Measurements from ENCODE around the gene HSPA1L. TPM values are rescaled to one million over a fixed set of nuclear protein-coding genes. Genes with fewer than 3 reads are reported as not detected.
A peak's percentile ranks its signal among the peaks of the same experiment; 100 is the strongest.
"Not testable (repeated sequence)": the region's sequence is repeated elsewhere in the genome, so short reads cannot be mapped to it uniquely, and the experiment has no call there.

The HSPA1L gene
- total RNA-seq, 2 experiments from 2014 or later: 1.7 to 1.8 TPM

- Mint-ChIP-seq H3K4me1 (ENCODE audit: low read depth) (peaks cover 2% of the 10 kb centered on the region), H3K36me3 (ENCODE audit: low read depth) (peaks cover 27% of the 10 kb centered on the region), H3K27me3 (no peaks in the 10 kb centered on the region), H3K9me3 (no peaks in the 10 kb centered on the region), H3K4me3 (no peak overlapping the region), H3K27ac (no peak overlapping the region)
- intact Hi-C loops (cut with DNase I, micrococcal nuclease): no loop called here
- no peak overlapping the region for H3K4me3 ChIP-seq (ENCODE audit: low read length)
- POLR2A ChIA-PET: interaction anchor here (1.0 to 2.4 kb wide), 2 partner anchors 18 to 141 kb away, joined by 3 to 7 read pairs; partner anchors contain the start of genes ABHD16A and NEU1
- no peak overlapping the region for H3K27ac ChIP-seq (ENCODE audit: low read depth in 1 of 2, low read length in 2 of 2)
- no peaks in the 10 kb centered on the region for H3K27me3 ChIP-seq (ENCODE audit: control insufficient read depth in 1 of 2, insufficient read depth in 2 of 2, low read length in 2 of 2)
- TF ChIP-seq, protein P1, sequence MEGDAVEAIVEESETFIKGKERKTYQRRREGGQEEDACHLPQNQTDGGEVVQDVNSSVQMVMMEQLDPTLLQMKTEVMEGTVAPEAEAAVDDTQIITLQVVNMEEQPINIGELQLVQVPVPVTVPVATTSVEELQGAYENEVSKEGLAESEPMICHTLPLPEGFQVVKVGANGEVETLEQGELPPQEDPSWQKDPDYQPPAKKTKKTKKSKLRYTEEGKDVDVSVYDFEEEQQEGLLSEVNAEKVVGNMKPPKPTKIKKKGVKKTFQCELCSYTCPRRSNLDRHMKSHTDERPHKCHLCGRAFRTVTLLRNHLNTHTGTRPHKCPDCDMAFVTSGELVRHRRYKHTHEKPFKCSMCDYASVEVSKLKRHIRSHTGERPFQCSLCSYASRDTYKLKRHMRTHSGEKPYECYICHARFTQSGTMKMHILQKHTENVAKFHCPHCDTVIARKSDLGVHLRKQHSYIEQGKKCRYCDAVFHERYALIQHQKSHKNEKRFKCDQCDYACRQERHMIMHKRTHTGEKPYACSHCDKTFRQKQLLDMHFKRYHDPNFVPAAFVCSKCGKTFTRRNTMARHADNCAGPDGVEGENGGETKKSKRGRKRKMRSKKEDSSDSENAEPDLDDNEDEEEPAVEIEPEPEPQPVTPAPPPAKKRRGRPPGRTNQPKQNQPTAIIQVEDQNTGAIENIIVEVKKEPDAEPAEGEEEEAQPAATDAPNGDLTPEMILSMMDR (IDR thresholded peaks at IDR 0.05): no peak
- ATAC-seq (ENCODE audit: poor library complexity) (no peak), DNase-seq (no peak)
- CTCF ChIA-PET: no interaction called here
- H3K4me1 ChIP-seq (ENCODE audit: insufficient read depth, low read length): no peaks in the 10 kb centered on the region
- H3K9me3 ChIP-seq (ENCODE audit: control insufficient read depth in 1 of 2, insufficient read depth in 1 of 2, low read length in 2 of 2): no peaks in the 10 kb centered on the region
- H3K36me3 ChIP-seq (ENCODE audit: insufficient read depth, low read length): peaks cover 34% of the 10 kb centered on the region
Measured at GRCh38 chr6:31844507-31844906, 29.4 kb upstream of the HSPA1L start.

DNA sequence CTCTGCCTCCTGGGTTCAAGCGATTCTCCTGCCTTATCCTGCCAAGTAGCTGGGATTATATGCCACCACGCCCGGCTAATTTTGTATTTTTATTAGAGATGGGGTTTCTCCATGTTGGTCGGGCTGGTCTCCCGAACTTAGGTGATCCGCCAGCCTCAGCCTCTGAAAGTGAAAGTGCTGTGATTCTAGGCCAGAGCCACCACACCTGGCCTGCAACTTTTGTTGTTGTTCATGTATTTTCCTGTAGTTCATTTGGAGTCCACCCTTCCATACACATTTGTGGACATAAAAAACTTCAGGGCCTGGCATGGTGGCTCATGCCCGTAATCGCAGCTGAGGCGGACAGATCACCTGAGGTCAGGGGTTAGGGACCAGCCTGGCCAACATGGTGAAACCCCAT is 27.0 kb upstream of the HSPA1L start:
- intact Hi-C loops (cut with DNase I, micrococcal nuclease): no loop called here
- peaks cover 18% of the 10 kb centered on the region for H3K4me1 Mint-ChIP-seq (ENCODE audit: low read depth)
- Histone ChIP-seq H3K4me3 (ENCODE audit: low read length) (no peak overlapping the region), H3K4me1 (ENCODE audit: insufficient read depth, low read length) (peaks cover 21% of the 10 kb centered on the region), H3K27me3 (ENCODE audit: control insufficient read depth in 1 of 2, insufficient read depth in 2 of 2, low read length in 2 of 2) (no peaks in the 10 kb centered on the region), H3K9me3 (ENCODE audit: control insufficient read depth in 1 of 2, insufficient read depth in 1 of 2, low read length in 2 of 2) (no peaks in the 10 kb centered on the region), H3K36me3 (ENCODE audit: insufficient read depth, low read length) (peaks cover 58% of the 10 kb centered on the region), H3K27ac (ENCODE audit: low read depth in 1 of 2, low read length in 2 of 2) (no peak overlapping the region)
- no peak for ATAC-seq (ENCODE audit: poor library complexity)
- H3K4me3 Mint-ChIP-seq: no peak overlapping the region
- CTCF ChIA-PET: no interaction called here
- no peak overlapping the region for H3K27ac Mint-ChIP-seq
- POLR2A ChIA-PET: no interaction called here
- H3K36me3 Mint-ChIP-seq (ENCODE audit: low read depth): peaks cover 48% of the 10 kb centered on the region
- DNase-seq: no peak
- TF ChIP-seq, protein P1 (IDR thresholded peaks at IDR 0.05): no peak
- H3K9me3 Mint-ChIP-seq: no peaks in the 10 kb centered on the region
- H3K27me3 Mint-ChIP-seq: no peaks in the 10 kb centered on the region

- intact Hi-C loops (cut with DNase I, micrococcal nuclease): loop anchor here in 1 of 2 experiments (10.0 kb wide), 1 partner anchor 255 kb away; the partner anchor contains the start of genes LST1 and LTB
- peaks cover 63% of the 10 kb centered on the region for H3K36me3 Mint-ChIP-seq (ENCODE audit: low read depth)
- Histone ChIP-seq H3K36me3 (ENCODE audit: insufficient read depth, low read length) (peaks cover 57% of the 10 kb centered on the region), H3K4me1 (ENCODE audit: insufficient read depth, low read length) (peaks cover 38% of the 10 kb centered on the region)
- CTCF ChIA-PET: interaction anchor here (0.8 to 1.7 kb wide), 2 partner anchors 10 to 48 kb away, joined by 4 read pairs; no protein-coding TSS in a partner anchor
- POLR2A ChIA-PET: interaction anchor here (0.9 to 2.7 kb wide), 3 partner anchors 8 to 23 kb away, joined by 3 to 8 read pairs (median 5); partner anchors contain the start of genes HSPA1B and NEU1
- not testable (repeated sequence) for H3K4me3 ChIP-seq (ENCODE audit: low read length); H3K9me3 Mint-ChIP-seq; ATAC-seq (ENCODE audit: poor library complexity); H3K27ac Mint-ChIP-seq; H3K27me3 Mint-ChIP-seq; DNase-seq; H3K4me3 Mint-ChIP-seq; H3K27ac ChIP-seq (ENCODE audit: low read depth in 1 of 2, low read length in 2 of 2); H3K27me3 ChIP-seq (ENCODE audit: control insufficient read depth in 1 of 2, insufficient read depth in 2 of 2, low read length in 2 of 2); H3K9me3 ChIP-seq (ENCODE audit: control insufficient read depth in 1 of 2, insufficient read depth in 1 of 2, low read length in 2 of 2)
- H3K4me1 Mint-ChIP-seq (ENCODE audit: low read depth): peaks cover 37% of the 10 kb centered on the region
Measured at GRCh38 chr6:31839779-31840126, 24.7 kb upstream of the HSPA1L start.

GRCh38 chr6:31838968-31839367 is 23.9 kb upstream of the HSPA1L start:
- H3K4me3 ChIP-seq (ENCODE audit: low read length): no peak overlapping the region

DNA sequence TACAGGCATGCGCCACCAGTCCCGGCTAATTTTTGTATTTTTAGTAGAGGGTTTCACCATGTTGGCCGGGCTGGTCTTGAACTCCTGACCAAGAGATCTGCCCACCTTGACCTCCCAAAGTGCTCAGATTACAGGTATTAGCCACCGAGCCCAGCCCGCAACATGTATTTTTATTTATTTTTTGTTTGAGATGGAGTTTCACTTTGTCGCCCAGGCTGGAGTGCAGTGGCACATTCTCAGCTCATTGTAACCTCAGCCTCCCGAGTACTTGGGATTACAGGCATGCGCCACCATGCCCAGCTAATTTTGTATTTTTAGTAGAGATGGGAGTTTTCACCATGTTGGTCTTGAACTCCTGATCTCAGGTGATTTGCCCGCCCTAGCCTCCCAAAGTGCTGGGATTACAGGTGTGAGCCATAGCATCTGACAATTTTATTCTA is 23.1 kb upstream of the HSPA1L start:
- H3K4me3 ChIP-seq (ENCODE audit: low read length): peak overlapping the region; percentile 94
- DNase-seq; ATAC-seq (ENCODE audit: poor library complexity); H3K27me3 ChIP-seq (ENCODE audit: control insufficient read depth in 1 of 2, insufficient read depth in 2 of 2, low read length in 2 of 2); H3K4me3 Mint-ChIP-seq; H3K27me3 Mint-ChIP-seq; H3K9me3 Mint-ChIP-seq; H3K9me3 ChIP-seq (ENCODE audit: control insufficient read depth in 1 of 2, insufficient read depth in 1 of 2, low read length in 2 of 2): not testable (repeated sequence)
- H3K27ac ChIP-seq (ENCODE audit: low read depth in 1 of 2, low read length in 2 of 2): peak overlapping the region; percentile 23 to 27
- peaks cover 54% of the 10 kb centered on the region for H3K36me3 ChIP-seq (ENCODE audit: insufficient read depth, low read length)
- peak overlapping the region; percentile 98 for H3K27ac Mint-ChIP-seq
- ChIA-PET CTCF (interaction anchor here (2.2 kb wide), 1 partner anchor 26 kb away, joined by 6 read pairs; no protein-coding TSS in a partner anchor), POLR2A (interaction anchor here (0.6 to 2.7 kb wide), 3 partner anchors 12 to 279 kb away, joined by 4 to 8 read pairs (median 4); partner anchors contain the start of gene NEU1)
- peaks cover 47% of the 10 kb centered on the region for H3K4me1 ChIP-seq (ENCODE audit: insufficient read depth, low read length)
- H3K36me3 Mint-ChIP-seq (ENCODE audit: low read depth): peaks cover 71% of the 10 kb centered on the region
- intact Hi-C loops (cut with DNase I, micrococcal nuclease): loop anchor here in 1 of 2 experiments (10.0 kb wide), 1 partner anchor 253 kb away; the partner anchor contains the start of genes LST1 and LTB
- H3K4me1 Mint-ChIP-seq (ENCODE audit: low read depth): peaks cover 44% of the 10 kb centered on the region

More at GRCh38 chr6:31838968-31839367, 23.9 kb upstream of the HSPA1L start:
- DNase-seq (no peak), ATAC-seq (ENCODE audit: poor library complexity) (no peak)
- no peaks in the 10 kb centered on the region for H3K9me3 Mint-ChIP-seq
- peak overlapping the region; percentile 62 for H3K27ac Mint-ChIP-seq
- peak overlapping the region; percentile 59 for H3K4me3 Mint-ChIP-seq
- H3K4me1 ChIP-seq (ENCODE audit: insufficient read depth, low read length): peaks cover 40% of the 10 kb centered on the region
- H3K27me3 Mint-ChIP-seq: no peaks in the 10 kb centered on the region
- no peaks in the 10 kb centered on the region for H3K9me3 ChIP-seq (ENCODE audit: control insufficient read depth in 1 of 2, insufficient read depth in 1 of 2, low read length in 2 of 2)
- POLR2A ChIA-PET: interaction anchor here (1.4 to 2.7 kb wide), 2 partner anchors 11 to 23 kb away, joined by 5 to 8 read pairs; partner anchors contain the start of genes HSPA1B and NEU1
- intact Hi-C loops (cut with DNase I, micrococcal nuclease): loop anchor here in 1 of 2 experiments (10.0 kb wide), 1 partner anchor 254 kb away; the partner anchor contains the start of genes LST1 and LTB
- H3K27ac ChIP-seq (ENCODE audit: low read depth in 1 of 2, low read length in 2 of 2): no peak overlapping the region
- H3K36me3 Mint-ChIP-seq (ENCODE audit: low read depth): peaks cover 71% of the 10 kb centered on the region
- no peaks in the 10 kb centered on the region for H3K27me3 ChIP-seq (ENCODE audit: control insufficient read depth in 1 of 2, insufficient read depth in 2 of 2, low read length in 2 of 2)
- H3K4me1 Mint-ChIP-seq (ENCODE audit: low read depth): peaks cover 44% of the 10 kb centered on the region
- TF ChIP-seq, protein P1 (IDR thresholded peaks at IDR 0.05): no peak
- H3K36me3 ChIP-seq (ENCODE audit: insufficient read depth, low read length): peaks cover 54% of the 10 kb centered on the region
- CTCF ChIA-PET: interaction anchor here (1.7 to 2.2 kb wide), 2 partner anchors 25 to 48 kb away, joined by 4 to 6 read pairs; no protein-coding TSS in a partner anchor
